22Rv1 (cell line): ENCODE measurements around the gene STK39.

Experiments used
- H3K27ac ChIP-seq: fragments of 450-650 bp; 2 replicates; pipeline ENCODE4 v1.5.1; 2017
- ZFX ChIP-seq: fragments of 450-650 bp; IDR thresholded peaks from 2 replicates; pipeline ENCODE4 v1.6.1; 2017; ENCODE audit warnings: antibody characterized with exemption, borderline replicate concordance
- TF ChIP-seq, protein P1 (sequence below): fragments of 450-650 bp; IDR thresholded peaks from 2 replicates; pipeline ENCODE4 v1.5.1; 2017; ENCODE audit warnings: mild to moderate bottlenecking

Gene STK39

DNA sequence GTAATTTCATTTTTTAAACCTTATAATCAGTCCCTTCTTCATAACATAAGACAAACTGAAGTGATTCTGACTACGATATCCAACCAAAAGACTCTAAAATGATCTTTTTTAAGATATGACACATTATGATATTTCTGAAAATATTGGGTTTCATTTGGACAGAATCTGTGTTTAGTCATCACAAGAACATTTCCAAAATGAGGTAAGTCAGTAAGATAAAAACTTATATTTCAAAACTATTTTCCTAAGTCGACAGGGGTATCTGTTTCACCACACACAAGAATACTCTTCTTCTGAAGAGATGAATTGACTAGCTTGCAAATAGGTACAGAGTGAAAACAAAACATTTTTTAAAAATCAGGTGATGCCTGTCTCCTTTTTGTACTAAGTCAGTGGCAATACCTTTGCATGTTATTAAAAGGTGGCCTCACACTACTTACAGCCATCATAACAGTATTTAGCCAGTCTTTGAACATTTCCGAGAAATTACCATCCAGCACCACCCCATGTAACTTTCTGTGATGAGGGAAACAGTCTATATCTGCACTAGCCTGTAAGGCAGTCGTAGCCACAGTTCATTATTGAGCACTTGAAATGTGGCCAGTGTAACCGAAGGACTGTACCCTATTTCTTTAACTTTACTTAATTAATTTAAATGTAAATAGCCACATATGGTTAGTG lies 13.5 kb downstream of the STK39 start:
- TF ChIP-seq ZFX = no peak
- TF ChIP-seq, protein P1, sequence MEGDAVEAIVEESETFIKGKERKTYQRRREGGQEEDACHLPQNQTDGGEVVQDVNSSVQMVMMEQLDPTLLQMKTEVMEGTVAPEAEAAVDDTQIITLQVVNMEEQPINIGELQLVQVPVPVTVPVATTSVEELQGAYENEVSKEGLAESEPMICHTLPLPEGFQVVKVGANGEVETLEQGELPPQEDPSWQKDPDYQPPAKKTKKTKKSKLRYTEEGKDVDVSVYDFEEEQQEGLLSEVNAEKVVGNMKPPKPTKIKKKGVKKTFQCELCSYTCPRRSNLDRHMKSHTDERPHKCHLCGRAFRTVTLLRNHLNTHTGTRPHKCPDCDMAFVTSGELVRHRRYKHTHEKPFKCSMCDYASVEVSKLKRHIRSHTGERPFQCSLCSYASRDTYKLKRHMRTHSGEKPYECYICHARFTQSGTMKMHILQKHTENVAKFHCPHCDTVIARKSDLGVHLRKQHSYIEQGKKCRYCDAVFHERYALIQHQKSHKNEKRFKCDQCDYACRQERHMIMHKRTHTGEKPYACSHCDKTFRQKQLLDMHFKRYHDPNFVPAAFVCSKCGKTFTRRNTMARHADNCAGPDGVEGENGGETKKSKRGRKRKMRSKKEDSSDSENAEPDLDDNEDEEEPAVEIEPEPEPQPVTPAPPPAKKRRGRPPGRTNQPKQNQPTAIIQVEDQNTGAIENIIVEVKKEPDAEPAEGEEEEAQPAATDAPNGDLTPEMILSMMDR = no peak
- H3K27ac ChIP-seq = no peak overlapping the region

DNA sequence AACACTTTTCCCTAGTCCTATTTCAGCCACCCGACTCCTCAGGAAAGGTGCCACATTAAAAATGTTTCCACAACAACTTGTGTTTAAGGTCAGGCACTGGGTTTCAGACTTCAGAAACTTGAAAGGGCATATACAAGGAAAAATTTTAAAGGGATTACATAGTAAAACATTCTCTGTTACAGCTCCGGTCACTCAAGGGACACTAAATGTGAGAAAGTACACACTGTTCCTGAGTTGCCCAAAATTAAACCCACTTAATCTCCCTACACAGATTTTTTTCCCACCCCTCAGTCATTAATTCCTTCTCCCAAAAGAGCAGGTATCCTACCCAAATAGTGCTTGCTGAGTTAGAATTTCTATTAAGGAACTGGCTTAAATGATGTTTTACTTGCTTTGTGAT lies 14.2 kb downstream of the STK39 start:
- TF ChIP-seq ZFX = no peak
- H3K27ac ChIP-seq = no peak overlapping the region

DNA sequence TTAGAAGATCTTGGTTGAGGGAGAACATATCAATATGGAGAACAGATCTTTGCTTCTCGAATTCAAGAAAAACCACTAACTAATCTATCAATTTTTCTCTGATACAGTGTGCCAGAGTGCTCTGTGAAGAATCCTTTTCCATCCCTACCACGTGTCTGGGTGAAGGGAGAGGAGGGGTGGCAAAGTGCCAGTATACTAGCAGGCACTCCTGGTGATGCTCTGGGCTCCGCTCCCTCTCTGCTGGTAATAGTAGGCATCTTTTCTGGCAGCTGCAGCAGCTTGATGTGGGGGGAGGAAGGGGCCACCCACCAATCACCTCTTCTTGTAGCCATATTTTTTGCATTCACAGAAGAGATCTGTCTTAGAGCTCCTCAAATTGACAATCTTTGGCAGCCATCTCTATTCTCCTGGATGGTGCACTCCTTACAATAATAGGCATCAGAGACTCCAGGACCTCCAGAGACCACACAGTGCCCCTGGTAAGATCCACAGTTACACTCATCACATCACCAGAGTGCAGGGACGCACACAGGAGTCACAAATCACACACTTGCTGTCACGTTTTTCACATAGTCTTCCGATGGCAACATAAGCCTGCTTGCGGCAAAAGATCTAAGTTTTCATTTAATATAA lies 15.7 kb downstream of the STK39 start:
- no peak for TF ChIP-seq ZFX
- no peak overlapping the region for H3K27ac ChIP-seq

DNA sequence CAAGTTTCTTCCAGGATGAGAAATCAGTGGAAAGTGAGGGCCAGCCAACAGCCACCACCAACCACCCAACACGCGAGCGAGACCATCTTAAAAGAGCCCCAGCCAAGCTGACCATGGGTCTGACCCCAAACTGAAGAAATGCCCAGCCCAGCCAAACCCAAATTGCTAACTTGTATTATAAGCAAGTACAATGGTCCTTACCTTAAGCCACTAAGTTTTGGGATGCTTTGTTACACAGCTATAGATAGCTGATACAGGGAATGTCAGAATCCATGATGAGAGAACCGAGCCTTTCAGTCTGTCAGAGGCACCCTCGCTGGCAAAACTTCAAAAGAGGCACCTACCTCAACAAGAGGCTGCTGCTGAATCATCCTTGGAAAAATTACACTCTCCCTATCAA lies 17.0 kb downstream of the STK39 start:
- H3K27ac ChIP-seq = no peak overlapping the region
- TF ChIP-seq, protein P1 = no peak
- TF ChIP-seq ZFX = no peak

DNA sequence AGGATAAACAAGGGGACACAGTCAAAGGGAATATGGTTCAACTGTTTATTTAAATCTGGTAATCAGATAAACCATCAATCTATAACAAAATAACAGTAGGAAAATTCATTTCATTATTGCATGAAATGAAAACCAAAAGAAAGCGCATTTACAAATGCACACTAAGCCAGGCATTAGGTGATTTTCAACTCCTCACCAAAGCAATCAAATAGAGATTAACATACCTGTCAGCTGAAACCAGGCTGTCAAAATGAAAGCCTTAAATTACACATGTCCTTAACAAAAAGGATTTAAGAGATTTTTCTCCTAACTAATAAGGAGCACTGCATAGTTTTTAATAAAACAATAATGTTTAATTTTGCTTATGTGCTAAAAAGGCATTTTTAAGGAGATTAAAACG lies 23.0 kb downstream of the STK39 start:
- TF ChIP-seq, protein P1 = no peak
- TF ChIP-seq ZFX = no peak
- H3K27ac ChIP-seq = no peak overlapping the region

DNA sequence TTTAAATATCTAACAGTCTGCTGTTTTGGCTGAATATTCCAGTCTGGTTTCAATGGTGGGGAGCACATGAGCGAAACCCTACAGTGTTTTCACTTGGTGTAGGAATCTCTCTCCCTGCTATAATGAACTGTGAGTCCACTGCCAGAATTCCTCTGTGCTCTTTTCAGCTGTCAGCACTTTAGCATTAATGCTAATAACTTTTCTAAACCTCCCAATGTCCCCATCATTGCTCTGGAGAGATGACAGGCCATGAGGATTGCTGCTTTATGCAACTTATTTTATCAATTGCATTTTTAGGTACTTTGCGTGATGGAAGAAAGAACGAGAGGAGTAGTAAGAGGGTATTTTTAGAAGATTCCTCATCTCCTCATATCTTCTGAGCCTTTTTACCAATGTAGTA lies 25.3 kb downstream of the STK39 start:
- no peak for TF ChIP-seq ZFX
- TF ChIP-seq, protein P1 = no peak
- H3K27ac ChIP-seq = no peak overlapping the region

DNA sequence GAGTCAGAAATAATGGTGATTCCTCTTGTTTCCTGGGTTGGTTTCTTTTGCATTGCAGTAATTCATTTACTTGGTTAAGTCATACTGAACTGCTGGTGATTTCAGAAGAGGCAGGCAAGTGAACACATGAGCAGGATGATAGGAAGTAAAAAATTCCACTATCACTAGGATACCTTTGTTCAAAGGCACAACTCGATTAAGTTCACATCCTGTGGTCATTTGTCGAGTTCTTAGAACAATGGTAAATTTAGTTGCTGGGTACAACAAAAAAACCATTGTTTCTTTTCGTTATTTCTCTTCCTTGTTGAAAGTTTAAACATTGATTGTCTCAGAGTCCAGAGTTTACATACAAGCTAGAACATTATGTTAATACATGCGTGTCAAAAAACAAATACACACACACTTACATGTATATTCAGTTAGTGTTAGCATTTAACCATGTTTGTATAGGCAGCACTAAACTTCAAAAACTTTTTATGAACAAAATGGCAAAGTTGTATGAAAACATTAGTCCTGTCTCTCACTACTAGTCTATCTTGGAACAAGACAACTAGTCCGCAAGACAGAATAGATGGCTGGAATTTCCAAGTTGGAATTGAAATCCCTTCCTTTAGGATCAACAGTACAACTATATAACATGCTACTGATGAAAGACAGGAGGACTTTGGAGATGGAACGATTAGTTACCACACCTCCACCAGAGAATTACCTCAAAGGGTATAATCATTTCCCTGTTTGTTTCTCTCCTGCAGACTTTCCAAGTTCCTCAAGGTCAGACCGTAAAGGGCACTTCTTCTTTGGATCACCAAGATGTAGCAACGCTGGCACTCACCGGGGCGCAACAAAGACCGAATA lies 26.2 kb downstream of the STK39 start:
- peak overlapping the region; percentile 23 for H3K27ac ChIP-seq
- TF ChIP-seq, protein P1 = no peak
- TF ChIP-seq ZFX = no peak

DNA sequence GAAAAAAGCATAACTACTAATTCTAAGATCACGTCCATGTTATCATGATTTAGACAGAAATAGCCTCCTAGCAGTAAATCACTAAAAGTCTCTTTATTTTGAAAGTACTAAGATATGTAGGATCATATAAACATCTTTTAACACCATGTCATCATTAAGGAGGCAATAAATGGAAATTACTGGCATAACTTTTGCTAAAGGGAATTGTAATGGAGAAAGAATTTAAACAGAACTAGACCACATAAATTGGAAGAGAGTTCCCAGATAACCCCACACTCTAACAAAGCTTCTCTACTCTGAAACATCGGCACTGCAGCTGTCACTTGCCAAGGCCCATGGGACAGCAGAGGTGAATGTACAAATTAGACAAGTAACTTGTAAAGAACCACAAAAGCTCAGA lies 29.5 kb downstream of the STK39 start:
- H3K27ac ChIP-seq = no peak overlapping the region
- no peak for TF ChIP-seq ZFX
- TF ChIP-seq, protein P1 = no peak
